SK-N-SH treated with all-trans-retinoic acid at 6 μM for 48 hours (cell line): ENCODE data around the gene DPCD.

ENCODE experiments used
- ATAC-seq: fragments of 200-7000 bp; cut with Tn5 transposase; 3 replicates; pipeline ENCODE4 v1.9.1; 2020; ENCODE audit warnings: mild to moderate bottlenecking, moderate library complexity
- ARNTL ChIP-seq: fragments of 450-650 bp; formaldehyde crosslinking; IDR thresholded peaks from 2 replicates; pipeline ENCODE4 v1.5.0; 2020; ENCODE audit warnings: low read depth, mild to moderate bottlenecking, moderate library complexity, borderline replicate concordance
- CREB5 ChIP-seq: fragments of 250-450 bp; sonication (Bioruptor Pico); IDR thresholded peaks from 2 replicates; pipeline ENCODE4 v1.5.1; 2020; ENCODE audit warnings: low read depth, mild to moderate bottlenecking, moderate library complexity
- CSDC2 ChIP-seq: fragments of 250-450 bp; sonication (Bioruptor Pico); IDR thresholded peaks from 2 replicates; pipeline ENCODE4 v1.5.0; 2020; ENCODE audit warnings: mild to moderate bottlenecking, moderate library complexity
- ESRRG ChIP-seq: fragments of 250-450 bp; sonication (Bioruptor Pico); IDR thresholded peaks from 2 replicates; pipeline ENCODE4 v1.6.1; 2021; ENCODE audit warnings: mild to moderate bottlenecking
- GLIS3 ChIP-seq: fragments of 250-450 bp; sonication (Bioruptor Pico); IDR thresholded peaks from 2 replicates; pipeline ENCODE4 v1.5.0; 2020; ENCODE audit warnings: mild to moderate bottlenecking, moderate library complexity
- ISL1 ChIP-seq: fragments of 250-450 bp; sonication (Bioruptor Pico); IDR thresholded peaks from 2 replicates; pipeline ENCODE4 v2.1.2; 2022; ENCODE audit warnings: mild to moderate bottlenecking, moderate library complexity
- OSR1 ChIP-seq: fragments of 250-450 bp; sonication (Bioruptor Pico); IDR thresholded peaks from 2 replicates; pipeline ENCODE4 v1.8.0; 2022; ENCODE audit warnings: moderate library complexity, mild to moderate bottlenecking, inconsistent platforms
- POU6F1 ChIP-seq: fragments of 250-450 bp; sonication (Bioruptor Pico); IDR thresholded peaks from 2 replicates; pipeline ENCODE4 v1.8.0; 2021; ENCODE audit warnings: low read depth, mild to moderate bottlenecking, moderate library complexity, borderline replicate concordance
- PPARA ChIP-seq: fragments of 250-450 bp; sonication (Bioruptor Pico); IDR thresholded peaks from 2 replicates; pipeline ENCODE4 v1.5.0; 2020; ENCODE audit warnings: mild to moderate bottlenecking, borderline replicate concordance
- RARB ChIP-seq: fragments of 250-450 bp; sonication (Bioruptor Pico); IDR thresholded peaks from 2 replicates; pipeline ENCODE4 v1.8.0; 2021; ENCODE audit warnings: mild to moderate bottlenecking, moderate library complexity
- TOX ChIP-seq: fragments of 250-450 bp; sonication (Bioruptor Pico); IDR thresholded peaks from 2 replicates; pipeline ENCODE4 v1.8.0; 2021; ENCODE audit warnings: mild to moderate bottlenecking, moderate library complexity, borderline replicate concordance
- TSHZ2 ChIP-seq: fragments of 250-450 bp; sonication (Bioruptor Pico); IDR thresholded peaks from 2 replicates; pipeline ENCODE4 v1.5.0; 2020; ENCODE audit warnings: mild to moderate bottlenecking, moderate library complexity
- ZC3H10 ChIP-seq: fragments of 250-450 bp; sonication (Bioruptor Pico); IDR thresholded peaks from 2 replicates; pipeline ENCODE4 v1.5.1; 2021; ENCODE audit warnings: mild to moderate bottlenecking, moderate library complexity
- ZFP30 ChIP-seq: fragments of 450-650 bp; formaldehyde crosslinking; IDR thresholded peaks from 2 replicates; pipeline ENCODE4 v1.5.0; 2022; ENCODE audit warnings: mild to moderate bottlenecking, moderate library complexity
- ZNF70 ChIP-seq: fragments of 450-650 bp; formaldehyde crosslinking; IDR thresholded peaks from 2 replicates; pipeline ENCODE4 v1.5.0; 2020; ENCODE audit warnings: mild to moderate bottlenecking, moderate library complexity
- TF ChIP-seq, protein P1 (sequence below): fragments of 250-450 bp; sonication (Bioruptor Pico); IDR thresholded peaks from 2 replicates; pipeline ENCODE4 v1.8.0; 2020; ENCODE audit warnings: mild to moderate bottlenecking, moderate library complexity, borderline replicate concordance
- TF ChIP-seq, protein P2 (sequence below): fragments of 250-450 bp; sonication (Bioruptor Pico); IDR thresholded peaks from 2 replicates; pipeline ENCODE4 v1.5.1; 2021; ENCODE audit warnings: mild to moderate bottlenecking, moderate library complexity

DPCD gene

DNA sequence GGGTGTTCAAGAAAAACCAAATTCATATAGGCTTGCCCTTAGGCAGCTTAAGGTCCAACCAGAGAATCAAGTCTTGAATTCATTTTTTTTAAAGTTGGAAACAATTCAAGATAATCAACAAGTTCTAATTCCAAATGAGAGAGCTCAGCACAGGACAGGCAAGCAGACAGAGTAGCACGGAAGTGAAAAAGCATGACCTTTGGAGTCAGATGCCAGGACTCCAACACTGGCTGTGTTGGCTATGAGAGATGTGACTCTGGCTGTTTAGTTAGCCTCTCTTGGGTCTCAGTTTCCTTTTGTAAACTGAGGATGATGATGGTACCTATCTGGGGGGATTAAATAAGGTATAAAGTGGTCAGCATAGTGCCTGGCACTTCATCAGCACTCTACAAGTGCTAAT, 57.5 kb downstream of the DPCD start (continued):
- no peak for TF ChIP-seq CREB5
- TF ChIP-seq, all 23 proteins: peak for 0

DNA sequence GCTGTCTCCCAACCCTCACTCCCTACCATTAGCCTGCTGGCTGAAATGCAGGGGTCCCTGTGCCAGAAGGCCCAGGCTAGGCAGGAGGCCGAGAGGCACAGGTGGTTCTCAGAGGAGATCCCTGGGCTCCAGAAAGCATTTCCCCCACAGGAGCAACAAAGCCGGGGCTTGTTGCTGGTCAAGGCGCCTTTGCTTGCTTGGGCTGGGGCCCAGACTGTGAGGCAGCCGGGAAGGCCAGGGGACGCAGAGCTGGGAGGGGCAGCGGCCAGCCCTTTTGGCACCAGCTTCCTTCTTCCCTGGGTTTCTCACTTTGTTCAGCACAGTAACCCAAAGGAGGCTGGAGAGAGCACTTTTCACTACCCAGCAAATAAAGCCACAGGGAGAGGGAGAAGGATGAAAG, 58.2 kb downstream of the DPCD start:
- TF ChIP-seq OSR1 (no peak), RARB (no peak), POU6F1 (CRISPR knock-in tag) (no peak), GLIS3 (CRISPR knock-in tag) (no peak), TSHZ2 (no peak), ISL1 (CRISPR knock-in tag) (no peak), ZFP30 (no peak), CREB5 (no peak), ZC3H10 (no peak)
- no peak for ATAC-seq

DNA sequence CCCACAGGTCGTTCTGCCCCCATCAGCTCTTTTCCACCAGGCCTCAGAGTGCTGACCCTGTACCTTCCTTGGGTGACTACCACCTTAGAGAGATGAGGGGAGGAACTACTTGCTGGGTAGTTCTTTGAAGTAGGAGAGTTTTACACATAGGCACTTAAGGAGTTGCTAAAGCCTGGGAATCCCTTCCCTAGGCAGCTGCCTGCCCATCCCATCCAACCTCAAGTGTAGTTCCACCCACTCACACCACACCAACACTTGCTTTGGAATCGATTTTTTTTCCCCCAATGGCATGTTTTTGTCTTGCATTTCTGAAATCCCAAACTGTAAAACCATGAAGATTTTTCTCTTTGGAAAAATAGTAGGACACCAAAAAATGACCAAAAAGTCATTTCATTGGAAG, 59.1 kb downstream of the DPCD start:
- no peak for ATAC-seq
- TF ChIP-seq CSDC2 (CRISPR knock-in tag), result no peak
- no peak for TF ChIP-seq PPARA
- no peak for TF ChIP-seq TOX (CRISPR knock-in tag)
- no peak for TF ChIP-seq POU6F1 (CRISPR knock-in tag)
- TF ChIP-seq, protein P1, sequence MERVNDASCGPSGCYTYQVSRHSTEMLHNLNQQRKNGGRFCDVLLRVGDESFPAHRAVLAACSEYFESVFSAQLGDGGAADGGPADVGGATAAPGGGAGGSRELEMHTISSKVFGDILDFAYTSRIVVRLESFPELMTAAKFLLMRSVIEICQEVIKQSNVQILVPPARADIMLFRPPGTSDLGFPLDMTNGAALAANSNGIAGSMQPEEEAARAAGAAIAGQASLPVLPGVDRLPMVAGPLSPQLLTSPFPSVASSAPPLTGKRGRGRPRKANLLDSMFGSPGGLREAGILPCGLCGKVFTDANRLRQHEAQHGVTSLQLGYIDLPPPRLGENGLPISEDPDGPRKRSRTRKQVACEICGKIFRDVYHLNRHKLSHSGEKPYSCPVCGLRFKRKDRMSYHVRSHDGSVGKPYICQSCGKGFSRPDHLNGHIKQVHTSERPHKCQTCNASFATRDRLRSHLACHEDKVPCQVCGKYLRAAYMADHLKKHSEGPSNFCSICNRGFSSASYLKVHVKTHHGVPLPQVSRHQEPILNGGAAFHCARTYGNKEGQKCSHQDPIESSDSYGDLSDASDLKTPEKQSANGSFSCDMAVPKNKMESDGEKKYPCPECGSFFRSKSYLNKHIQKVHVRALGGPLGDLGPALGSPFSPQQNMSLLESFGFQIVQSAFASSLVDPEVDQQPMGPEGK (CRISPR knock-in tag), result no peak
- no peak for TF ChIP-seq ESRRG (CRISPR knock-in tag)
- no peak for TF ChIP-seq ZNF70 (CRISPR knock-in tag)
- TF ChIP-seq ARNTL (CRISPR knock-in tag), result no peak
- TF ChIP-seq, protein P2, sequence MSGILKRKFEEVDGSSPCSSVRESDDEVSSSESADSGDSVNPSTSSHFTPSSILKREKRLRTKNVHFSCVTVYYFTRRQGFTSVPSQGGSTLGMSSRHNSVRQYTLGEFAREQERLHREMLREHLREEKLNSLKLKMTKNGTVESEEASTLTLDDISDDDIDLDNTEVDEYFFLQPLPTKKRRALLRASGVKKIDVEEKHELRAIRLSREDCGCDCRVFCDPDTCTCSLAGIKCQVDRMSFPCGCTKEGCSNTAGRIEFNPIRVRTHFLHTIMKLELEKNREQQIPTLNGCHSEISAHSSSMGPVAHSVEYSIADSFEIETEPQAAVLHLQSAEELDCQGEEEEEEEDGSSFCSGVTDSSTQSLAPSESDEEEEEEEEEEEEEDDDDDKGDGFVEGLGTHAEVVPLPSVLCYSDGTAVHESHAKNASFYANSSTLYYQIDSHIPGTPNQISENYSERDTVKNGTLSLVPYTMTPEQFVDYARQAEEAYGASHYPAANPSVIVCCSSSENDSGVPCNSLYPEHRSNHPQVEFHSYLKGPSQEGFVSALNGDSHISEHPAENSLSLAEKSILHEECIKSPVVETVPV (CRISPR knock-in tag), result no peak
- no peak for TF ChIP-seq TSHZ2
